CD4-positive, alpha-beta T cell treated with Interleukin-6 for 4 hours (primary cell): ENCODE data around the gene SENP1.

Experiments used
- DNase-seq: peaks from one replicate; pipeline ENCODE4 v3.0.0-alpha.2; 2020; ENCODE audit warnings: mixed read lengths

SENP1 gene

GRCh38 chr12:48110691-48111311, 4.9 kb upstream of the SENP1 start:
- no peak for DNase-seq

GRCh38 chr12:48109424-48109823, 3.5 kb upstream of the SENP1 start:
- no peak for DNase-seq

GRCh38 chr12:48106681-48107613, 1.1 kb upstream of the SENP1 start:
- no peak for DNase-seq

- peak; percentile 41 for DNase-seq
These were observed 485 bp downstream of the SENP1 start for GRCh38 chr12:48105321-48105866.

- DNase-seq = no peak
These were observed 1.3 kb downstream of the SENP1 start for GRCh38 chr12:48104531-48104930.

GRCh38 chr12:48092611-48093010, 13.3 kb downstream of the SENP1 start:
- DNase-seq = no peak

- no peak for DNase-seq
These were observed 19.6 kb downstream of the SENP1 start for GRCh38 chr12:48086327-48086726.

GRCh38 chr12:48084841-48085460, 20.9 kb downstream of the SENP1 start:
- DNase-seq = no peak

GRCh38 chr12:48084066-48084465, 21.8 kb downstream of the SENP1 start:
- DNase-seq = no peak

- DNase-seq = no peak
These were observed 25.1 kb downstream of the SENP1 start for GRCh38 chr12:48080821-48081220.

- DNase-seq = no peak
These were observed 25.6 kb downstream of the SENP1 start for GRCh38 chr12:48080285-48080684.

GRCh38 chr12:48078901-48079300, 27.0 kb downstream of the SENP1 start:
- no peak for DNase-seq

- DNase-seq = no peak
These were observed 28.8 kb downstream of the SENP1 start for GRCh38 chr12:48077111-48077510.

- DNase-seq = no peak
These were observed 30.0 kb downstream of the SENP1 start for GRCh38 chr12:48075832-48076231.

GRCh38 chr12:48074266-48074665, 31.6 kb downstream of the SENP1 start:
- no peak for DNase-seq

GRCh38 chr12:48072266-48072665, 33.6 kb downstream of the SENP1 start:
- DNase-seq = no peak

GRCh38 chr12:48071808-48072207, 34.1 kb downstream of the SENP1 start:
- DNase-seq = no peak

GRCh38 chr12:48070731-48071130, 35.1 kb downstream of the SENP1 start:
- DNase-seq = no peak

GRCh38 chr12:48070033-48070432, 35.8 kb downstream of the SENP1 start:
- DNase-seq = no peak

- DNase-seq = no peak
These were observed 36.6 kb downstream of the SENP1 start for GRCh38 chr12:48069241-48069640.

GRCh38 chr12:48068457-48068856, 37.4 kb downstream of the SENP1 start:
- no peak for DNase-seq

- no peak for DNase-seq
These were observed 38.5 kb downstream of the SENP1 start for GRCh38 chr12:48067250-48067938.

GRCh38 chr12:48065041-48065440, 40.8 kb downstream of the SENP1 start:
- DNase-seq = no peak
